Vagina (tissue), 2 donors: Measurements from ENCODE around the gene ASPSCR1. TPM values are rescaled to one million over a fixed set of nuclear protein-coding genes. Genes with fewer than 3 reads are reported as not detected.
A peak's percentile ranks its signal among the peaks of the same experiment; 100 is the strongest.

Experiments used
- DNase-seq, 2 donors: peaks; one replicate each; pipeline ENCODE4 v3.0.0-alpha.2; 2017; ENCODE audit errors: extremely low spot score in 2 of 2
- H3K27ac ChIP-seq: fragments of 200-600 bp; sonication (generic); one replicate; pipeline ENCODE4 v1.5.1; 2019
- H3K27me3 ChIP-seq: fragments of 200-600 bp; sonication (generic); one replicate; pipeline ENCODE4 v1.5.1; 2019
- H3K36me3 ChIP-seq, 2 donors: fragments of 200-600 bp; sonication (generic); one replicate each; pipeline ENCODE4 v1.5.1; 2017 to 2019
- H3K4me1 ChIP-seq: fragments of 200-600 bp; sonication (generic); one replicate; pipeline ENCODE4 v1.5.1; 2019
- H3K4me3 ChIP-seq, 2 donors: fragments of 200-600 bp; sonication (generic); 1 replicate in 1 of 2; 2 replicates in 1 of 2; pipeline ENCODE4 v1.5.1; 2016 to 2019
- H3K9me3 ChIP-seq: fragments of 200-600 bp; sonication (generic); one replicate; pipeline ENCODE4 v1.5.1; 2019
- POLR2A ChIP-seq, 2 donors: fragments of 450-650 bp; IDR thresholded peaks; one replicate each; pipeline ENCODE4 v1.6.1; 2017; ENCODE audit warnings: antibody characterized with exemption in 2 of 2, mild to moderate bottlenecking in 2 of 2, moderate library complexity in 2 of 2
- POLR2AphosphoS5 ChIP-seq, 2 donors: sonication (generic); formaldehyde crosslinking; IDR thresholded peaks; one replicate each; pipeline ENCODE4 v1.9.0; 2017; ENCODE audit warnings: antibody characterized with exemption in 2 of 2, mild to moderate bottlenecking in 2 of 2, low read depth in 1 of 2; ENCODE audit not compliant: insufficient read depth in 1 of 2
- intact Hi-C: fragments of 100-400 bp; cut with DNase I; formaldehyde crosslinking; loops from one replicate; pipeline ENCODE4 v1.15.1; 2023
- total RNA-seq: library from RNA; depleted of rRNA; stranded (reverse); fragments of >200 nt; gene quantifications from one replicate; pipeline ENCODE4 v1.2.3, GENCODE V29; 2016
- TF ChIP-seq, protein P1 (sequence below), 3 experiments: fragments of 450-650 bp in 2 of 3; fragments of 200-600 bp in 1 of 3; sonication (generic) in 1 of 3; IDR thresholded peaks; one replicate each; pipeline ENCODE4 v1.5.1; 2017 to 2019; ENCODE audit warnings: antibody characterized with exemption in 3 of 3, mild to moderate bottlenecking in 2 of 3, moderate library complexity in 2 of 3

Gene ASPSCR1
- total RNA-seq, 1 donor from 2014 or later, result 31.2 TPM

DNA sequence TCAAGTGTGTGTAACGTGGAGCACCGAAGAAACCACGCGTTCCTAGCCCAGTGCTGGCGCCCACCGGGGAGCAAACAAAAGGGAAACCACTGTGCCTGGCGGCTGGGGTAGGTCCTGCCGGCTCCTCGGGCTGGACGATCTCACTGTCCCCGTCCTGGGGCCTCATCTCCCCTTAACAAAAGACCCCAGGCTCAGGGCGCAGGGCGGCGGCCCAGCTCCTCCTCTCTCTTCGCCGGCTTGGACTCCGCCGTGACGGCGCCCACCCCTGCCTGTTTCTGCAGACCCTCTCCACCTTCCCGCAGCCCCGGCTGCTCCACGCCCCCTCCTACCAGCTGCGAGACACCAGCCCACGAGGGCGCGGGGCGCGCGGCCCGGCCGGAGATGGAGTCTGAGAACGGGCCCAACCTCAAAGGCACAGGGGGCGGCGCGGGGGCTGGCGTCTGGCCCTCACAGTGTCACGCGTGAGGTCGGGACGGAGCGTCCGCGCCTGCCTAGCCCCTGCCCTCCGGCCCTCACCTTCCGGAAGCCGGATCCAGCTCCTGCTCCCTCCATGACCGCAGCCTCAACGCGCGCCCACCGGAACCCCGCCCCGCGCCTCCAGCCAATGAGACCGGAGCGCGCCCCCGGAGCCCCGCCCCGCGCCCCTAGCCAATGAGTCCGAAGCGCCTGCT lies 45.0 kb downstream of the ASPSCR1 start, which contains the start of gene CENPX:
TSS of gene CENPX (minus strand) at position 569 of the 671 bp plus-strand sequence. CDS start at position 552, 17 bp downstream.
- intact Hi-C loops, result loop anchor here (2.0 to 5.0 kb wide), 2 partner anchors 45 to 66 kb away; partner anchors contain the start of gene ASPSCR1

DNA sequence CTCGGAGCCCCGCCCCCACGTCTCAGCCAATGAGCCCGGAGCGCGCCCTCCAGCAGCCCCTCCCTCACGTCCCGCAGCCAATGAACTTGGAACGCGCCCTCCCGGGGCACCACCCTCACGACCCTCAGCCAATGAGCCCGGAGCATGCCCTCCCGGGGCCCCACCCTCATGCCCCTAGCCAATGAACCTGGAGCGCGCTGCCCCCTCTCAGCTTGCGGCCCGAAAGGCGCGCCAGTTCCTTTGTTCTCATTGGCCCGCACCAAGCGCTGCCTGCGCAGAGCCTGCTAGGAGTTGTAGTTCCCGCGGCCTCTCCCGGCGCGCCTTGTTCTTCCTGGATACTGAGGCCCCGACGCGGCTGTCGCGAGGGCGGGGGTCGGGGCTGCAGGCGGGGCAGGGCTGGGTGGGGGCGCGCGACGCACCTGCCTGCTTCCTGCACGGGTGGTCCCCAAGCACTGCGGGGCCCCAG lies 45.6 kb downstream of the ASPSCR1 start, which contains the start of gene LRRC45:
TSS of gene LRRC45 (plus strand) at position 325 of the 466 bp plus-strand sequence. CDS start 339 bp downstream, outside the sequence.
- H3K27ac ChIP-seq, result peak within 1 kb of the TSS; percentile 54
- H3K4me3 ChIP-seq, result peak within 1 kb of the TSS; percentile 82 to 84
- intact Hi-C loops, result loop anchor here (2.0 to 5.0 kb wide), 2 partner anchors 46 to 66 kb away; partner anchors contain the start of gene ASPSCR1
- H3K36me3 ChIP-seq, result no peaks in the 10 kb centered on the region
- H3K27me3 ChIP-seq, result no peaks in the 10 kb centered on the region
- peaks cover 48% of the 10 kb centered on the region for H3K4me1 ChIP-seq
- peak; percentile 99 to 100 for DNase-seq
- H3K9me3 ChIP-seq, result no peaks in the 10 kb centered on the region
- TF ChIP-seq, protein P1, sequence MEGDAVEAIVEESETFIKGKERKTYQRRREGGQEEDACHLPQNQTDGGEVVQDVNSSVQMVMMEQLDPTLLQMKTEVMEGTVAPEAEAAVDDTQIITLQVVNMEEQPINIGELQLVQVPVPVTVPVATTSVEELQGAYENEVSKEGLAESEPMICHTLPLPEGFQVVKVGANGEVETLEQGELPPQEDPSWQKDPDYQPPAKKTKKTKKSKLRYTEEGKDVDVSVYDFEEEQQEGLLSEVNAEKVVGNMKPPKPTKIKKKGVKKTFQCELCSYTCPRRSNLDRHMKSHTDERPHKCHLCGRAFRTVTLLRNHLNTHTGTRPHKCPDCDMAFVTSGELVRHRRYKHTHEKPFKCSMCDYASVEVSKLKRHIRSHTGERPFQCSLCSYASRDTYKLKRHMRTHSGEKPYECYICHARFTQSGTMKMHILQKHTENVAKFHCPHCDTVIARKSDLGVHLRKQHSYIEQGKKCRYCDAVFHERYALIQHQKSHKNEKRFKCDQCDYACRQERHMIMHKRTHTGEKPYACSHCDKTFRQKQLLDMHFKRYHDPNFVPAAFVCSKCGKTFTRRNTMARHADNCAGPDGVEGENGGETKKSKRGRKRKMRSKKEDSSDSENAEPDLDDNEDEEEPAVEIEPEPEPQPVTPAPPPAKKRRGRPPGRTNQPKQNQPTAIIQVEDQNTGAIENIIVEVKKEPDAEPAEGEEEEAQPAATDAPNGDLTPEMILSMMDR (IDR thresholded peaks at IDR 0.05), result no peak
- peak in 1 of 2 donors; percentile 87 for TF ChIP-seq POLR2AphosphoS5 (IDR thresholded peaks at IDR 0.05; ENCODE audit: insufficient read depth in 1 of 2, low read depth in 1 of 2)

More for the DNA sequence above, 45.0 kb downstream of the ASPSCR1 start, which contains the start of gene CENPX:
- TF ChIP-seq, protein P1 (IDR thresholded peaks at IDR 0.05), result no peak
- peak in 1 of 2 donors; percentile 67 for TF ChIP-seq POLR2AphosphoS5 (IDR thresholded peaks at IDR 0.05; ENCODE audit: insufficient read depth in 1 of 2, low read depth in 1 of 2)
- no peak for TF ChIP-seq POLR2A (IDR thresholded peaks at IDR 0.05)
- Histone ChIP-seq H3K9me3 (no peaks in the 10 kb centered on the region), H3K36me3 (no peaks in the 10 kb centered on the region), H3K4me1 (peaks cover 48% of the 10 kb centered on the region), H3K4me3 (peak within 1 kb of the TSS; percentile 82 to 84), H3K27me3 (no peaks in the 10 kb centered on the region), H3K27ac (peak within 1 kb of the TSS; percentile 54)
- DNase-seq, result no peak

DNA sequence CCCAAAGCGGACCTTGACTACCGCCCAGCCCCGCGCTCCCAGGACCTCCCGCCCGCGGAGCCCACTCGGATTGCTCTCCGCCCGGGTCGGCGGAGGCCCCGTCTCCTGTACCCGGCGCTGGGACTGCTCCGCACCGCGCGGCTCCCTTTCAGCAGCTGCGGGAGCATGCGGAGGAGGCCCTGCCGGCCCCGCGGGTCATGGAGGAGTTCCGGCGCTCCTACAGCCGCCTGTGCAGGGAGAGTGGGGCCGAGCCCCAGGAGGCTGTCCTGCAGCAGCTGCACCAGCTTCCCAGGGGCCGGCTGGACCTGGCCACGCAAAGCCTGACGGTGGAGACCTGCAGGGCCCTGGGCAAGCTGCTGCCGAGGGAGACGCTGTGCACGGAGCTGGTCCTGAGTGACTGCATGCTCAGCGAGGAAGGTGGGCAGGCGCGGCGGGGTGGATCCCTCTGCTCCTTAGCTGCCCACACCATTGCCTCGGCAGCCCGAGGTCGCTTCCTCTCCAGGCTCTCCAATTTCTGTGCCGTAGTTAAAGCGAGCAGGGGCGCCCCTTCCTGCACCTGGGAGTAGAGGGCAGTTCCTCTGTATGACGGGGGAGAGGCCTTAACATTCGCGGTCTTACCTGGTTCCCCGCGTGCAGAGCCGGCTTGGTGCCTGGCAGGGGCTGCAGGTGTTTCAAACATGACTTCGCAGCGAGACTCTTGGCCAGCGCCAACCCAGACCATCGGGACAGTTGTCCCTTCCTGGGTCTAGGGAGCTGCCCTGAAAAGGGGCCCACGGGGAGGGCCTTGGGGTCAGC lies 46.2 kb downstream of the ASPSCR1 start:
- peaks cover 48% of the 10 kb centered on the region for H3K4me1 ChIP-seq
- DNase-seq, result no peak
- H3K9me3 ChIP-seq, result no peaks in the 10 kb centered on the region
- no peaks in the 10 kb centered on the region for H3K36me3 ChIP-seq
- peak overlapping the region; percentile 82 to 84 for H3K4me3 ChIP-seq
- TF ChIP-seq, protein P1 (IDR thresholded peaks at IDR 0.05), result no peak
- no peak for TF ChIP-seq POLR2AphosphoS5 (IDR thresholded peaks at IDR 0.05; ENCODE audit: insufficient read depth in 1 of 2, low read depth in 1 of 2)
- TF ChIP-seq POLR2A (IDR thresholded peaks at IDR 0.05), result no peak
- H3K27ac ChIP-seq, result no peak overlapping the region
- intact Hi-C loops, result loop anchor here (2.0 to 5.0 kb wide), 2 partner anchors 46 to 67 kb away; partner anchors contain the start of gene ASPSCR1
- H3K27me3 ChIP-seq, result no peaks in the 10 kb centered on the region

DNA sequence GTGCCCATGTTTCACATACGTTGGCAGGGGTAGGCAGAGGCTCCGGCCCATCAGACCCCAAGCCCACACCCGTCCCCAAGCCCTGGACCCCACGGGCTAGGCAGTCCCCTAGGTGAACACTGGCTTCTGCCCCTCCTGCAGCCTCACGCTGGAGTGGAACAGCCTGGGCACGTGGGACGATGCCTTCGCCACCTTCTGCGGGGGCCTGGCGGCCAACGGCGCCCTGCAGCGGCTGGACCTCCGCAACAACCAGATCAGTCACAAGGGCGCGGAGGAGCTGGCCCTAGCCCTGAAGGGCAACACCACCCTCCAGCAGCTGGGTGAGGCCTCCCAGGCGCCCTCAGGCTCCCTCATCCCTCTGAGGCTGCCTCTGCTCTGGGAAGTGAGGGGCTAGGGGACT lies 47.4 kb downstream of the ASPSCR1 start:
- Histone ChIP-seq H3K9me3 (no peaks in the 10 kb centered on the region), H3K4me1 (peaks cover 43% of the 10 kb centered on the region), H3K27ac (no peak overlapping the region), H3K27me3 (no peaks in the 10 kb centered on the region), H3K4me3 (no peak overlapping the region), H3K36me3 (no peaks in the 10 kb centered on the region)
- no peak for DNase-seq
- intact Hi-C loops, result loop anchor here (5.0 kb wide), 1 partner anchor 48 kb away; the partner anchor contains the start of gene ASPSCR1
- TF ChIP-seq POLR2AphosphoS5 (IDR thresholded peaks at IDR 0.05; ENCODE audit: insufficient read depth in 1 of 2, low read depth in 1 of 2) (no peak), POLR2A (IDR thresholded peaks at IDR 0.05) (no peak)
- TF ChIP-seq, protein P1 (IDR thresholded peaks at IDR 0.05), result no peak
